ENCODE measurements around the gene MTHFSD. TPM values are rescaled to one million over a fixed set of nuclear protein-coding genes. Genes with fewer than 3 reads are reported as not detected.
A peak's percentile ranks its signal among the peaks of the same experiment; 100 is the strongest.

Gene MTHFSD
- polyA plus RNA-seq, 3 donors: 24.5 to 32.6 (median 32.4) TPM

GRCh38 chr16:86585821-86586611 is 31.0 kb upstream of the MTHFSD start:
- no peak for DNase-seq

GRCh38 chr16:86584726-86585721 is 30.0 kb upstream of the MTHFSD start:
- no peak for DNase-seq

DNA sequence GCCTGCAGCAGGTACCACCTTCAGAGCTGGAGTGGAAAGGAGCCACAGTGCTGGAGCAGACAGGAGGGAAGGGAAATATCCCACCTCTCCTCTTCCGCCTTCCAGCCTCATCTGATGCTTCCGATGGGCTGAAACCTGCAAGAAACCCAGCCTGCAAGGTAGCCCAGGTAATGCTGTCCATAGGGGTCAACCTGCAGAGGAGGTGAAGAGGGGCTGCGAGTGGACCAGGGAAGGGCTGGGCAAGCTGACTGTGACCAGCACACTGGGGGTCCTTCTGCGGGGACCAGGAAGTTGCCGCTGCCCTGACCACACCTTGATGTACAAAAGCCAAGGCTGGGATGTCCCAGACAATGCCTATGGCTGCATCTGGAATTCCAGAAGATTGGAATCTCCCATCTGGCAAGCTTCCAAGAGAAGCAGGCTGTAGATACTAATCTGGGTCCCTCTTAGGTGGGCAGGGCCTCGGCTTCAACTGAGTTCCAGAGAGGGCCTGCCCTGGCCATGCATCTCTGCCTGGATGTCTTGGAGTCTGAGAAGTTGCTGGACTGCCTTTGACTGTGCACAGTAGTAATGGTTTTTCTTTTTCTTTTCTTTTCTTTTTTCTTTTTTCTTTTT is 29.1 kb upstream of the MTHFSD start:
- no peak for DNase-seq

GRCh38 chr16:86581458-86581857 is 26.4 kb upstream of the MTHFSD start:
- no peak for DNase-seq

- no peak for DNase-seq
Observed at GRCh38 chr16:86580791-86581170, 25.7 kb upstream of the MTHFSD start.

- no peak for DNase-seq
Observed at GRCh38 chr16:86580063-86580790, 25.2 kb upstream of the MTHFSD start.

- DNase-seq: no peak
Observed at GRCh38 chr16:86579268-86580062, 24.4 kb upstream of the MTHFSD start.

GRCh38 chr16:86578611-86579267 is 23.7 kb upstream of the MTHFSD start:
- no peak for DNase-seq

DNA sequence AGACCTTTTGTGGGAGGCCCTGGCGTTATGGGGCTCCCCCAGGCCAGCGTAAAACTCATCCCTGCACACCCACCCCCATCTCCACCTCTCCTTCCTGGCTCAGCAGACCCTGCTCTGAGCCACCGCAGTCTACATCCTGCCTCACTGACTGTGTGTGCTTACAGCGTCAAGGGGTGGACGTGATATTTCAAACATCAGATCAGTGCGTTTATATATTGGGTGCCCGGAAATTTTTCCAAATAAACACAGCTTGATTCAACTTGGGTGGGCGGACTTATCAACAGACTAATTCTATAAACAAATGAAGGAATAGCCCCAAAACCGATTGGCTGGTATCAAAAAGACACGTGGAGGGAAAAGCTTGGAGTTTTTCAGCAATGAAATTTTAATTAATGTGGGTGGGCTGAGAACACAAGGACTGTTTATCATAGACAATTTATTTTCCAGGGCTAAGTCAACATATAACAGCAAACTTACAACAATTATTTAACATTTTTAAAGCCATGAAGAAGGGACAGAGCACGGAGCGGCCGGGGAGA is 23.1 kb upstream of the MTHFSD start, which contains the start of gene FOXL1:
Gene FOXL1, plus strand, starts transcription at position 489 of the 539 bp plus-strand sequence. CDS start 175 bp downstream, outside the sequence.
- DNase-seq: peak; percentile 86

GRCh38 chr16:86577314-86577971 is 22.4 kb upstream of the MTHFSD start:
- no peak for DNase-seq

GRCh38 chr16:86576591-86577313 is 21.7 kb upstream of the MTHFSD start:
- DNase-seq: no peak

DNA sequence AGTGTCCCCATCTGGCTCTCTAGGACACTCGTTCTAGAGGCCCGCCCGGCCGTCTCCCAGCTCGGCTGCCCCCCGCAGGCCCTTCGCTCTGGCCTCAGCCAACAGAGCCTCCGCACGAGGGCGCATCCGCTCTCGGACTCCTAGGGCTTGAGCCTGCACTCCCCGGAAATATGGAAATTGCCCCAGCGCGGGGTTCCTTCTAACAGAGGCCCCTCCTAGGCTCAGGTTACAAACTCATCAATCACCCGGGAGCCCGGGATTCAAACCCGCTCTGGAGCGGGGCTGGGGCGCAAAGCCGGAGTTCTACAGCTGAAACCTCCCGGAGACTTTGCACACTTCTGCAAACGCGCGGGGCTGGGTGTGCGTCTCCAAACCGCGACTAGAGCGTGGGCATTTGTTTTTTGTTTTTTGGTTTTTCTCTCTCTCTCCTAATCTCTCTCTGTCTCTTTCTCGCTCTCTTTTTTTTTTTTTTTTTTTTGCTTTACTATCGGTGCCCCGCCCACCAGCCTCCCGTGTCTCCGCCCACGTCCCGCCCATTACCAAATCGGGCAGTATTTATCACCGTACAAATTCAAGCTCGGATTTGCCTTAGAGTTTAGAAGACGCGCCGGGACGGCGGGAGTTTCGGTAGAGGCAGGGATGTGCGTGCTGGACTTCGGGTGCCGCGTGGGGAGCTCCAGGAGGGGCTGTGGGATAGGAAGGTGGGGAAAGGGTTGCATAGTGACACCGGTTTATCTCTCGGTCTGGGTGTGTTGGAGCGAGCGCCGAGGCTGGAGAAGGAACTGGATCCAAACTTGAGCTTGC is 20.9 kb upstream of the MTHFSD start:
- peak; percentile 94 for DNase-seq

DNA sequence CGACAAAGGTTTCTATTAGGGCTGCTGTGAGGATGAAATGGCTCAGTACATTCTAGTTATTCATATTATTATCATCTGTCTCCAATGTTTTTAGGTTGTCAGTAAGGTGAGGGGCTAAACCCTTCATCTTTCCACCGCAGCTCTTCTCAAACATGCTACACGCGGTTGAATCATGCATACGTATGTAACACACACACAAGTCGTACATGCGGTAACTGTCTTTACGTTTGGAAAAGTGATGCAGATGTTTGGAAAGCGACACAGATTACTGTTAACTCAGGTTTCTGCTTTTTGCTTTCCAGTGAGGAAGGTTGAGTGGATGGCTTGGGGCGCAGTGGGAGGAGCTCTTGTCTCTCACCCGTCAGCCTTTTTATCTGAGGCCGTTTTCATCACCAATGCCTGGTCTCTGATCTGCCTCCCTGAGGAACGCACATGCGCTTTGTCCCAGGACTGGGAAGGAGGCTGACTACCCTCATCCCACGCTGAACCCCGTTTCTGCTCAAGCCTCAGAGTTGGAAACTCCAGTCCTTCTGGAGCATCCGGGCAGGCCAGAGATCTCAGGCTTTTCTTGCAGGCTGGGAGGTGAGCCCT is 20.2 kb upstream of the MTHFSD start:
- DNase-seq: no peak

DNA sequence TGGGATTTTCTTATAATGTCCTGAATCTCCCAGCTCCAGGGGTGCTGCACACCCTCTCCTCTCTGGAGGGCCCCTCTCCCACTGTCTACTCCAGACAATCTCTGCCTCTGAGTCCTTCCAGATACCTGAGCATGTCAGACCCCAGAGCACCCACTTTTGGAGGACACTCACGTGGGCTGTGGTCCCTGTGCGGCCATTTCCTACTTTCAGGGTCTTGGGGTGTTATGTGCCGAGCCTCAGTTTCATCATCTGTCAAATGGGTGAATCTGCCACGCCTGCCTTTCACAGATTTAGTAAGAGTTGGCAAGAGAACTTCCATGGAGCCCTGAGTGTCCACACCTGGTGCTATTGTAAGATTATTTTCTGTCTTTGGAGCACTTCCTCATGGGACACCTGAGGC is 19.6 kb upstream of the MTHFSD start:
- DNase-seq: no peak

DNA sequence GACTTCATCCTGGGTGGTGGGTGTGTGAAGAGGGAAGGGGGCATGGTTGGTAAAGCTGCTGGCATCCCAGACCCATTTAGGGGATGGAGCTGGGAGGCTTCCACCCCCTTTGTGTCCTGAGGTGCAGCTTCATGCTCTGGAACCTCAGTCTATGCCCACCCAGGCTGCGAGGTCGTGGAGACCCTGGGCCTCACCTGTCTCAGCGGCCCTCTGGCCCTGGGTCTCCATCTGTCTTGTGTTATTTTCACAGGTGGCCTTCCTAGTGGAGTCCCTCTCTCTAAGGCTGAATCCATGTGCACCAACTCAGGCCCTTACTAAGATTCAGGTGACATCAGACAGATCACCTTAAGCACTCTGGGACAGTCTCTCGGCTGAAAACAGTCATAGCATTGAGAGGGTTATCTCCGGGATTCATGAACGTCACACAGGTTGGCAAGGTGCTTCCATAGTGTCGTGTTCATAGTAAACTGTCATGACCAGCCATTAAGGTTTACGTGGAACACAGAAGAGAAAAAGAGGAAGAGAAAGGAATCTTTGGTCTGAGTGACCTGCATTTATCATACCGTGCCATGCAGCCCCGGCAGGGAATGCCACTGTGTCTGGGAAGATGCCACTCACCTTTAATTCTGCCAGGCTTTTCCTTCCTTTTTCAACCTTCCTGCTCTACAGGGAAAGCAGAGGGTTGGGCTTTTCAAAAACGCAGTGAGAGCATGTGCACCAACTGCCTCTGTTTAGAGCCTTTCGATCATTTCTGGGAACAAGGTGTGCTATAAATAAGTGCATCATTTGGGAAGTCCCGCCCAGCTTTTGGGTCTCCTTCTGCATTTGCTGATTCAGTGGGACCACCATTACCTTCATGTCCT is 18.8 kb upstream of the MTHFSD start:
- no peak for DNase-seq

GRCh38 chr16:86573215-86573614 is 18.2 kb upstream of the MTHFSD start:
- DNase-seq: no peak
